Hepatic stellate cell (primary cell): ENCODE results near the gene DGUOK.

ENCODE experiments used
- DNase-seq: peaks from one replicate; pipeline ENCODE4 v3.0.0; 2011; ENCODE audit warnings: low spot score

Gene DGUOK

GRCh38 chr2:73999881-74000597 lies 73.4 kb downstream of the DGUOK start:
- DNase-seq: peak; percentile 56

- no peak for DNase-seq
These were observed 74.0 kb downstream of the DGUOK start for GRCh38 chr2:74000666-74001065.

- no peak for DNase-seq
These were observed 74.4 kb downstream of the DGUOK start for GRCh38 chr2:74001121-74001520.

DNA sequence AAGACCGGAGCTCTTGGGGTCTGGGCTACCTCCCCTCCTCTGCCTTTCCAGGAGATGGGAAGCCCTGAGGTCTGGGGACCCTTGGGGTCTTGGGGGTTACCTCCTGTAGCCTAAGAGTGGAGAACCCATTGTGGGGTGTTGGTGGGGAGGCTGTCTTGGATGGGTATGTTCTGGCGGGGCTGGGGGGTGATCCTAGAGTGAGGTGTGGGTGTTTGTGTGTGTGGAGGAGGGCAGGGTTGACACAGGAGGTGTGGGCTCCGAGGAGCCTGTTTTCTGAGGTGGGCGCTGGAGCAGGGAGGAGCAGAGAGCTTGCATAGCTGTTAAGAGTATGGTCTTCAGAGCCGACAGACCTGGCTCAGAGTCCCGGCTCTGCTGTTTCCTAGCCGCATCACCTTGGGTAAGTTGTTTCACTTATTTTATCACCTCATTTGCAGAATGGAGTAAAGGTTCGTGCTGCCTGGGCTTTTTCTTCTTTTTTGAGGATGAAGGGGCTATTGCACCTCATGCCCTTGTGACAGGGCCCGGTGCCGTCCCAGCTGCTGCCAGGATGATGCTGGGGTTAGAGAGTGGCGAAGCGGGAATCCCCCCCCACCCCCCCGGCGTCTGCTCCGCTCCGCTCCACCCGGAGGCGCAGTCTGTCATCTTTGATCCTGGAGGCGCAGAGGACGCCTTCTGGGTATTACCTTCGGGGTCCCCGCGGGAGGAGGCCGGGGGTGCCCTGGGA lies 75.3 kb downstream of the DGUOK start:
- no peak for DNase-seq

DNA sequence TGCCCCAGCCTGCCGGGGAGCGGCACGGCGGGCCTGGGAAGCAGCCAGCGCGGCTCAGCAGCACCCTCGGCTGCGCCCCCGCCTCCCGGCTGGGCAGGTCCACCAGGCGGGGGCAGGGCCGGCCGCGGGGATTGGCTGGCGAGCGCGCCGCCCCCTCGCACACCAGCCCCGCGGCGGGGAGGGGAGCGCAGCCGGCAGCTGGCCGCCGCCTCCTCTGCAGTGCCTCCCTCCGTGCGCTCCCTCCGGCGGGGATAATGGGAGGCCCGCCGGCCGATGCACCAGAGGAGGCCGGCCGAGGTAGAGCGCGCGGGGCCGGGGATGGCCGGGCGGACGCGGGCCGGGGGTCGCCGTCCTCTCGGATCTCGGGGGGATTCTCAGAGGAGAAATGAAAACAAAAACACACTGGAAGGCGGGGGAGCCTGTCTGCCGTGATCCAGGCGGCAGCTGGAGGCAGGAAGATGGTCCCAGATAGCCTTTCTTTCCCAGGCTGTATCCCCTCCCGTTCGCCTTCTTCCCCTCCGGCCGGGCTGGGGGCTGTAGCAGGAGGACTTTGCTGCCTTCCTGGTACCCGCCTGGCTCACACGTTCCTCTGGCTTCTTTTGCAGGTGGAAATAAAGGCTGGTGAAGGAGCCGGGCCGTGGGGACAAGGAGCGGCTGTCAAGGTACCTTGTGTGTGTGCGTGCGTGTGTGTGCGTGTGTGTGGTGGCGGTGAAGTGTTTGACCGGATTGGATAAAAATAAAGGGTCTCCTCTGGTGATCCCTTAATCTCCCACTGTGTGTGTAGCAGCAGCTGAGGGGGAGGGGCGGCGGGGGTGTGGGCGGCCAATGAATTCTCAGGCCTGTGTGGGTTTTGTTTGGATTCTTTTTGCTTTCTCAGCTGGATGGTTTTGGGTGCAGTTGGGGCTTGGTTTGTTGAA lies 76.1 kb downstream of the DGUOK start:
- peak; percentile 90 for DNase-seq

DNA sequence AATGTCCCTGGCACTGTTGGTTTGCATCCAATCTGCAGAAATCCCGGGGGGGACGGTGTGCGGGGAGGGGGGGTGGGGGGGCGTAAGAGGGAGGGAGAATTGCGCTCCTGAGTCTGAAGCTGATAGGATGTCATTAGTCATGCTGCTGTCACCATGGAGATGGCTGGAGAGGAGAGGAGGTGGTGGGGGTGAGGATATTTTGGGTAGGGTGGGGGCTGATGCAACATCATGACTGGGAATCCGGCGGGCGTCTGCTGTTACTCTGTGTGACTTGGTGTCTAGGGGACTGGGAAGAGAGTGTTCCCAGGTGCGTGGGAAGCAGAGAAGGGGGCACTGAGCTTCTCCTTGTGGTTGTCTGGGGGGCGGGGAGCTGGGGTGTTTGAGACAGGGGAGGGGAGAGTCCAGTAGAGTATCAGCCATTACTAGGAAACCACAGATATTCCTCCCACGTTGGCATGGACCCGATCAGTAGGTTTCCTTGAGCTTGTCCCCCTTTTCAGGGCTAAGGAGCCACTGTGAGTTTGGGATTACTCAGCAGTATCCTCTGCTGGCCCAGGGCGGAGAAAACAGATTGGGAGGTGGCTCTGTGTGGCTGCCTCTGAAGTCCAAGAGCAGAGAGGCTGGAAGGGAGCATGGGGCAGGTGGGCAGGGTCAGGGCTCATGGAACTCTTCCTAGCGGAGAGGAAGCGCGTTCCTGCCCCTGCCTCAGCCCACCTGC lies 77.0 kb downstream of the DGUOK start:
- DNase-seq: peak; percentile 90

DNA sequence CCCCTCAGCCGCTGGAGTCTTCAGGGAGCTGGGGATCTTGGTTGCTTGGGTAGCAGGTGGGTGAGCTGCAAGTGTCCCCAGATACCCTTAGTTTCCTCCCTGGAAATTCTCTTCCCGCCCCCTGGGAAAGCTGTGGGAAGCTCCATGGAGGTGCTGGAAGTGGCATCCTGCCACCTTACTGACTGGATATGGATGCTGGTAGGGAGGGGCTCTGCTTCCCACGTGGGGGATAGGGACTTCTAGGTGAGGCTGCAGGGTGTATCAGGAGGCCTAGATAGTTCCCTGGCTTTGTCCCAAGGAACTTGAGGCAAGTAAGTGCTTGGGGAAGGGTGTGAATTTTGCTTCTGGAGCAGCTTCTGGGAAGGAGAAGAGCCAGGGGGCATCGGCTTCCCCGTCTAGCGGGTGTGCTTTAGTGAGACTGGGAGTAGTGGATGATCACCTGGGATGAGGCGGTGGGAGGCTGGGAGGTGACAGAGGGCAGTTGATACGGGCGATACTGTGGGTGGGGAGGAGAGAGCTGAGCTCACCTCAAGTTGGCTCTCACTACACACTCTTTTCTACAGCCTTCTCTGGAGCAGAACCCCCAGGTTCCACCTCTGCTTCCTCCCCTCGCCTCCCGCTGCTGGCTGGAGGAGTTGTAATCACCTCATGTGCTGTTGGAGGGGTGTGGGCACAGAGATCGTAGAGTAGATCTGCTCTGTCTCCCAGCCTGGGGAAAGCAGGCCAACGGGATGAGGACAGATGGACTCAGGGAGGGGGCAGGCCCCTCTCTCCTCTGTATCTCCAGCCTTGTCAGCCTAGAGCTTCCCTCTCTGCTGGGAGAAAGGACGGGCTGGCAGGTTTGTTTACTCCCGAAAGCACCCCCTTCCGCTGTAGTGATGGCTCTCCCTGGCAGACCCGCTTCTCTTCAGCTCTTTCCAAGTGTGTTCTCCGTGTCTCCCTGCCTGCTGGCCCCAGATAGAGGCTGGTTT lies 77.8 kb downstream of the DGUOK start:
- no peak for DNase-seq

GRCh38 chr2:74005786-74006185 lies 79.1 kb downstream of the DGUOK start:
- peak; percentile 64 for DNase-seq

GRCh38 chr2:74006459-74006858 lies 79.8 kb downstream of the DGUOK start:
- no peak for DNase-seq

DNA sequence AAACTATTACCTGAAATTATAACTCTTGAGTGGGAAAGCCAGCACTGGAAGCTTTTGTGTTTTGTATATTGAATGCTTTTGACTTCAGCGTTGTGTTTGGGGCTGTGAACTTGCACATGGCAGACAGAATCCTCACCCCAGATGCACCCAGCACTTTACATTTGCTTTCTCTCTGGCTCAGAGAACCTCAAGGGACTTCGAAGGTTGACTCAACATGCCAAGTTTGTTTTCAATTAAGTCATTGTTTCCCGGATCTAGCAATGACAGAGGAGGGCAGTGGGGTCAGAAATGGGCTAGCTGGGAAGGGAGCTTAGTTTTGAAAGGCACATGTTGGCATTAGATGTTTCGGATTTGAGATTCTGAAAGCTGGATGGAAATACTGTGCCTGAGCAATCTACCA lies 80.4 kb downstream of the DGUOK start:
- peak; percentile 60 for DNase-seq

DNA sequence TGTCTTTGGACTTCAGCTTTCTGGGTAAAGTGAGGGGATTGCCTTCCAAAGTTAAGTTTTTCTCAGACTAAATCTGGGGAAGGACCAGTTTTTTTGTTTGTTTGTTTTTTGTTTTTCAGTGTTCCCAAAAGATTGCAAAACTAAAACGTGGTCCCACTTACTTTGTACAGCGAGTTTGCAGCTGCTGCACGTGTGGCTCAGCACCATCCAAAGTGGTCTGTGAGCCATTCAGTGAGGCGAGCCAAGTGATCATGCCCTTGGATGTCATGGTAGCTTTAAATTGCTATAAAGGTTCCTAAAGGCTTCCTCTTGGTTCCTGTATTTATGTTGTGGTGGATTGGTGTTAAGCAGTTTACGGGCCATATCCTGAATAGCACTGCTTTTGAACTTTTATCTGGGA lies 81.0 kb downstream of the DGUOK start:
- DNase-seq: no peak
